GM18870 (cell line): ENCODE data around the gene ZNF513.
"Not testable (repeated sequence)": the region's sequence is repeated elsewhere in the genome, so short reads cannot be mapped to it uniquely, and the experiment has no call there.

ENCODE experiments used
- ATAC-seq: cut with Tn5 transposase; IDR thresholded peaks from one replicate; pipeline ENCODE4 v1.9.1; 2021; ENCODE audit warnings: moderate library complexity; ENCODE audit not compliant: unreplicated experiment

The ZNF513 gene

GRCh38 chr2:27362678-27363420, 17.7 kb downstream of the ZNF513 start:
- ATAC-seq = no peak

- peak; percentile 80 for ATAC-seq
Measured at GRCh38 chr2:27356382-27357181, 24.0 kb downstream of the ZNF513 start, which contains the start of gene GTF3C2. TSS of gene GTF3C2 (minus strand) at chr2:27356764. CDS start at chr2:27343554, 13,210 bp downstream.

- ATAC-seq = peak; percentile 26
Measured at GRCh38 chr2:27356056-27356381, 24.5 kb downstream of the ZNF513 start.

GRCh38 chr2:27354597-27354927, 26.0 kb downstream of the ZNF513 start:
- no peak for ATAC-seq

- no peak for ATAC-seq
Measured at GRCh38 chr2:27353762-27354596, 26.6 kb downstream of the ZNF513 start.

- not testable (repeated sequence) for ATAC-seq
Measured at GRCh38 chr2:27353386-27353761, 27.2 kb downstream of the ZNF513 start.

GRCh38 chr2:27351802-27352598, 28.5 kb downstream of the ZNF513 start:
- ATAC-seq = no peak

GRCh38 chr2:27350106-27350693, 30.3 kb downstream of the ZNF513 start:
- ATAC-seq = no peak

GRCh38 chr2:27347641-27348040, 32.9 kb downstream of the ZNF513 start:
- ATAC-seq = no peak

GRCh38 chr2:27336173-27336572, 44.4 kb downstream of the ZNF513 start:
- no peak for ATAC-seq

- no peak for ATAC-seq
Measured at GRCh38 chr2:27335311-27335710, 45.2 kb downstream of the ZNF513 start.
